Measurements from ENCODE around the gene TBC1D14.

The TBC1D14 gene

DNA sequence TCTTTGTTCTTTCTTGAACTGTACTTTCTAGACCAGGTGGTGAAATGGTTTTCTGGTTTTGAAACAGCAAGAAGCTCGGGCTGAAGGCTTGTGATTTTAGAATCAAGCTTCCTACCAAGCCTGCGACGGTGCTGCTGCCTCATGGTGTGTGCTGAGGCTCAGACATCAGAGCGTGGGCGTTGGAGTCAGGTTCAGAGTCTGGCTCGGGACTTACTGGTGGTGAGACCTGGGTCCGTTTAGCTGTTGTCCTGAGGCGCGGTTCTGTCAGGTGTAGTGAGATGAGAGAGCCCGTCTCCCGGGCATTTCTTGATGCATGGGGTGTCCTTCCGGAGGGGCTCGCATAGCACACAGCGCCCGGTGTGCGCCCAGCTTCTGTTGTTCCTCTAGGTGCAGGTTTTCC lies 113.9 kb downstream of the TBC1D14 start:
- no peak for DNase-seq (ENCODE audit: low read depth)

DNA sequence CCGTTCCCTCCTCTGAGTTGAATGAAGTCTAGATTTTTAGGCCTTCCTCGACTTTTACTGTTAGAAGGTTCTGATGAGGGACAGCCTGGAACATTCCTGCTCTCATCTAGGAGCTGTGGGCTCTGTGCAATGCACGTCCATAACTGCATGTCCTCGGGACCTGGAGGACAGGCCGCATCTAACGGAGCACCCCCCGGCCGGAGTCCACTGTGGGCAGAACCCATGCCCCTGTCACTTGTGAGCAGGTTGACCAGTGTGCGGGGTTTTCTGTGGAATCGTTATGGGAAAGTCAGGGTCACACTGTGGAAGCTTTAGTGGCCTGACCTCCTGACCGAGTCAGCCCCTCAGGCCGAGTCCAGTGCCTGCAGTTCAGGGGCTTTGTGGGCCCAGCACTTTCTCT lies 114.3 kb downstream of the TBC1D14 start:
- no peak for DNase-seq (ENCODE audit: low read depth)

DNA sequence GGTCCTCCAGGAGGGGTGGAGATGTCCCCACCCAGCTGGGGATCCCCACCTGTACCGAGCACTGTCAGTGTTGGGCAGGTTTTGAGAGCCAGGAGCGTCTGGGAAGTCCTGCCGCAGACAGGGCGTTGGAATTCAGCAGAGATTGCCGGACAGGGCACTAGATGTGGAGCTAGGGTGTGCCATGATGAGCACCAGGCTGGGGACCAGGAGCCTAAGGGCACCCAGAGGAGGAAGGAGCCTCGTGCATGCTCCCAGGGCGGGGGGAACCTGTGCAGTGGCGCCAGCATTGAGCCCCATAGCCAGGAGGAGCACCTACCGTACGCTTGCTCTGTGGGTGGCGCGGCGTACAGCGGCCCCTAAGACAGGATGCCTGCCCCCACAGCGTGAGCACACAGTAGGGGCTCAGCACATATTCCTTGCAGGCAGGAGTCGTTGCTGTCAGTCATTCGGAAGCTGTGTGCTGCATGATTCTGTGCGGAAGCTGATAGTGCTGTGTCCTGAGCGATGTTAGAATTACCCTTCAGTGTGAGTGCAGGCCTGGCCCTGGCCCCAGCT lies 114.8 kb downstream of the TBC1D14 start:
- DNase-seq (ENCODE audit: low read depth) = no peak

DNA sequence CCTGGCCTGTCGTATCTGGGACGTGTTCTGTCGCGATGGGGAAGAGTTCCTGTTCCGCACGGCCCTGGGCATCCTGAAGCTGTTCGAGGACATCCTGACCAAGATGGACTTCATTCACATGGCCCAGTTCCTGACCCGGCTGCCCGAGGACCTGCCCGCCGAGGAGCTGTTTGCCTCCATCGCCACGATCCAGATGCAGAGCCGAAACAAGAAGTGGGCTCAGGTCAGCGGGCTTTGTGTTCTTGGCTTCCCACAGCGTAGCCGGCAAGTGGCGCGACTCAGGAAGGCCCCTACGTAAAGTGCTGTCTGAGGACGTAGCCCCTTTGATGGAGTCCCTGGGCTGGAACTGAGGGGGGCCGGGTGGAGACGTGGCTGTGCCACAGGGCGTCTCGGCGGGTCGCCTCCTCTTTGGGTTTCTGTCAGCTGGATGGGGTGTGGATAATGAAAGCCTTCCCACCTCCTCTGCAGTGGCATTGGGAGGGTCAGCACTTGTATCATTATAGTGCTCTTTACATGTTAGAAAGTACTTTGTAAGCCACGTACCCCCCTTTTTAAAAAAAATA lies 115.5 kb downstream of the TBC1D14 start:
- no peak for DNase-seq (ENCODE audit: low read depth)

DNA sequence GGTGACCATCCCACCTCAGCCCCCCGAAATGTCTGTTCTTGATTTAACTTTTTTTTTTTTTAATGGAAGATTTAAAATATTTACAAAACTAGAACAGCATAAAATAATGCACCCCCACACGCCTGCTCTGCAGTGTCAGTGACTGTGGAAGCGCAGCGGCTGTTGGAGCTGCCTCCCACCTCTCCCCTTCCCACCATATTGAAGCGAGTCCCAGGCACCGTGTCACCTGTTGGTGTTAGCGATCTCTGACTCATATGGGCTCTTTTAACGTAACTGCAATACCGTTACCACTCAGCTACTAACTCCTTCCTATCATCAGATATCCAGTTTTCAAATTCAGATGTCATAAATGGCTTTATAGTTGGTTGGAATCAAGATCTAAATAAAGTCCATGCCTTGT lies 116.5 kb downstream of the TBC1D14 start:
- DNase-seq (ENCODE audit: low read depth) = no peak

DNA sequence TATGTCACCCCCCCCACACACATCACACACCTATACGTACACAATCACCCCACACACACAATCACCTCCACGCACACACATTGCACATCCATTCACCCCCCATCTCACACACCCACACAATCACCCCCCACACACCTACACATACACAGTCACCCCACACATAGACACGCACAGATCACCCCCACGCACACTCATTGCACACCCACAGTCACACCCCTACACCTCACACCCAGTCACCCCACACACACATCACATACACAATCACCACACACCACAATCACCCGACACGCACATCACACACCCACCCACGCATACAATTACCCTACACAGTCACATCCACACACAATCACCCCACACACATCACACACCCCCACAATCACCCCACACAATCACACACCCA lies 117.7 kb downstream of the TBC1D14 start:
- no peak for DNase-seq (ENCODE audit: low read depth)

DNA sequence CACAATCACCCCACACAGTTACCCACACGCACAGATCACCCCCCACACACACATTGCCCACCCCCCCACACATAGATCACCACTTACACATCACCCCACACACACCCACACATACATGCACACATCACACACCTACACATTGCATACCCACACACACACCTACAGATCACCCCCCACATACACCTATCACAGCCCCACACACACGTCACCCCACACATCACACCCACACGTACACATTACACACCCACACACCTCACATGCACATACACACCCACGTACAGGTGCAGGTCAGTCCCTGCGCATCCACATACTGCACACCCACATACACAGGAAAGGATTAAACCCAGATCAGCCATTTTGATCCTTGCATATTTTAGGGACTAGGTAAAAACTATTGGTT lies 118.3 kb downstream of the TBC1D14 start:
- DNase-seq (ENCODE audit: low read depth) = no peak

DNA sequence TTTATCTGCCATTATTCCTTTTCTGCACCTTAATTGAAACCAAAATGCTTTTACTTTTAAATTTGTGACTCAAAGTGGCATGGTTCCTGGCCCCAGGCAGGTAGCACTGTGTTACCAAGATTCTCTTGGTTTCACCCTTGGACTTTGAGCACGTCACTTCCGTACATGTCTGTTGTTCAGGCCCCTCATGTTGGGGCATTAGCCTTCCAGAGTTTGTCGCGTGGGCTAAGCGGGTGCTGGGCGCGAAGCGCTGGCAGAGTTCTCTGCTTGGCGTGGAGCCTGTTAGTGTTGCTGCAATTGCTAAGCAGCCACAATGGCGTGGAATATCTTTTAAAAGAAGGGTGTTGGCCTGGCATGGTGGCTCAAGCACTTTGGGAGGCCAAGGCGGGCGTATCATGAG lies 119.6 kb downstream of the TBC1D14 start:
- DNase-seq (ENCODE audit: low read depth) = no peak

DNA sequence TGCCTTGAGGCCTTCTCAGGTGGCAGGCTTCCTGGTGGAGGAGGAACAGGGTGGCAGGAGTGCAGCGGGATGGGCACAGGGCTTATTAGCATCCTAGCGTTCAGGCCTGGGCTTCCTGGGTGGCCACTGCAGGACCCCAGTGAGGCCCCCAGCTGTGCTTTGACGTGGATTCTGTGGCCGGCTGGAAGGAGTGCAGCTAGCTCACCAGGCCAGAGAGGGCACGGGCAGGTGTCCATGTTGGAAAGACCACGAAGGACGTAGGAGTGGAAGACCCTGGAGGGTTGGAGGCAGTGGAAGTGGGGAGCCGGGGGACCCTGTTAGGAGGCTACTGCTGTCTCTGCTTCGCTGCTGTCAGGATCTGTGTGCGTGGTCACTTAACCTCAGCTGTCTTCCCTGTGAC lies 120.3 kb downstream of the TBC1D14 start:
- no peak for DNase-seq (ENCODE audit: low read depth)

DNA sequence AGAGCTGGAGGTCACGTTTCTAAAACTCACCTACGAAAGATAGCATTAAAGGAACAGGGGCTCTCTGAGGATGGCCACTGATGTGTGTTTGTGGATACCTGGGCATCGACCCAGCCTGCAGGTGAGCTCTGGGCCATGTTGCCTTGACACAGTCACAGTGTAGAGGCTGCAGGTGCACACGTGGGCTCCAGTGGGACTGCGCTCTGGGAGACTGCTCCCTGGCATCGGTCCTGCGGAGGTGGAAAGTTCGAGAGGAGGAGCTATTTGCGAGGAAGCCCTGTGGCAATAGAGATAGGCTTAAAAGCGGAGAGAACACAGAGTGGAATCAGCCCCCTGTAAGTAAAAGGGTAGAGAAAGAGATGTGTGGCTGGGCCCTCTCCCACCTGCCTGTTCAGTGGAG lies 121.2 kb downstream of the TBC1D14 start:
- DNase-seq (ENCODE audit: low read depth) = no peak

DNA sequence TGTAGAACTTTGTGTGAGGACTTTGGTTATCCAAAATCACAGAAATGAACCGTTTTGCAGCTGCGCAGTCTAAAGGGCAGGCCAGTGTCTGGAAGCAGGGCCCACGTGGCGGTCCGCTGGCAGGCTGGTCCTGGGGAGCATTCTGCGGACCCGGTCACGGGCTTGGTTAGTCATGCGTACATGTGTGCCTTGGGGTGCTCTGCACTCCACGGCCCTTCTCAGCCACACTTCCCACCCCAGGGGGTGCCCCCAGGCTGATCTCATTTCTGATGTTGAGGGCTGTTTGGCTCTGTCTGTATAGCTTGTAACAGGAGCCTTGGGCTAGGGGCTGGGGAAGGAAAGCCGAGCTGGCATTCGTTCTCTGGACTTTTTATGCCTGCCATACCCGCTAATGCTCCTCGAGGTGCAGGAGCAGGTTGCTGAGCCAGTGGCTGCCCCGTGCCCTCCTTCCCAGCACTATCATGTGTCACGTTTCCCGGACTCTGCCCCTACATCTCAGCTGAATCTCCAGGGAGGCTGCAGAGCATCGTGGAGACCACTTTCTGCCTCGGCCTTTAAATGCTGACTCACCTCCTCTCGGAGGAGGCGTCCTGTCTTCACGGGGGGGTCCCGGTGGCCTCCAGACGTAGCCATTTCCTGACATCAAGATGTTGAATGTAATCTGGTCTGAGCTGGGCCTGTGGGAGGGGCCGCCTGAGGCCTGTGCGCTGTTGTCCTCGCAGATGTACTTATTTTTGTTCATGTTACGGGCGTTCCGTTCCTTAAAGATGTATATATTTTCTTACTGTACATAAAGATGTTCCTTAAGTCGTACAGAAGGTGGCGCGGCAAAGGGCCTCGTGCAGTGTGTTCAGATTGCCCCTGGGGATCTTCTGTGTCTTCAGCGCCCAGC lies 122.2 kb downstream of the TBC1D14 start:
- DNase-seq (ENCODE audit: low read depth) = no peak

DNA sequence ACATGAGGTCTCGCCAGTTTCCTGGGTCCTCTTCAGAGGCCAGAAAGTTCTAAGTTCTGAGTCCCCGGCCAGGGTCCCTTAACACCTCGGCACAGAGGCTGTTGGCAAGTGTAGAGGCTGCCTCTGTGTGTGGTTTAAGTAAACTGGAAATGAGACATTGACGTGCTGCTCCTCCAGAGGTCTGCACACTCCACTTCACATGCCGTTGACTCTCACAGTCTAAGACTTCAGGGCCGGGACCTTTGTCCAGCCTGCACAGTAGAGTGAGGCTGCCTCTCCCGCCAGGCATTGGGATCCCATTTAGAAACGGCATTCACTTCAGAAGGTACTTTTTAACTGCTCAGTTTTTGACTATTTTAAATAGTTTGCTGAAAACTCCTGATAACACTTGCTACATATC lies 123.0 kb downstream of the TBC1D14 start:
- no peak for DNase-seq (ENCODE audit: low read depth)

DNA sequence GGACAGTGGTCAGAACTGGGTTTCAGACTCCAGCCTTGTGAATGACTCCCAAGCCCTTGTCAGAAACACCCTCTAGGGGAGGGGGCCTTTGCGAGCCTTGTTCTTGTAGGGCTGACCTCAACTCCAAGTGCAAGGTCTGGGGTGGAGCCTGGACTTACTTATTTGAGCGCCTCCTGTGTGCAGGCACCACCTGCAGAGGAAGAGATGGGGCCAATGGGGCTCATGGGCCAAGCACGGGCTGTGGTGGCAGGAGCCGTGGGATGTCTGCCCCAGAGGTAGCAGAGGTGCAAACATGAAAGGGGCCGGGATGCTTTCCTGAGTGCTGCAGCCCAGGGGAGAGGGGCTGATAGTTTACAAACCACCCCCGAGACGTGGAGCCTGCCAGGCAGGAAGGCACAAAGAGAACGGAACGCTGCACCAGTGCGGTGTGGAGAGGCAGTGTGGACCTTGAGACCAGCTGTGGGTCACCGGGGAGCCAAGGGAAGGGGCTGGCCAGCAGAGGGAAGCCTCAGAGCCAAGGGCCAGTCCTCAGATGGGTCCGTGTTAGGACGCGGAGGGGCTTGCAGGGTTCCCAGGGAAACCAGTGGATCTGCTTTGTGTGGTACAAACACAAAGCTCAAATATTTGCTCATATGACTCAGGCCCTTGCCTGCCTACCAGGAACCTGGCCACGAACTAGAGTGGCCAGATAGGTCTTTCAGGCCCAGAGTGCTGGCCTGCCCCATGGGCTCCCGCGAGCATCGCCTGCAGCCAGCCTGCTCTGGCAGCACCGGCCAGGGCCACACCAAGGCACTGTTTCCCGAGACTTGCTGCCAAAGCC lies 124.8 kb downstream of the TBC1D14 start:
- no peak for DNase-seq (ENCODE audit: low read depth)

DNA sequence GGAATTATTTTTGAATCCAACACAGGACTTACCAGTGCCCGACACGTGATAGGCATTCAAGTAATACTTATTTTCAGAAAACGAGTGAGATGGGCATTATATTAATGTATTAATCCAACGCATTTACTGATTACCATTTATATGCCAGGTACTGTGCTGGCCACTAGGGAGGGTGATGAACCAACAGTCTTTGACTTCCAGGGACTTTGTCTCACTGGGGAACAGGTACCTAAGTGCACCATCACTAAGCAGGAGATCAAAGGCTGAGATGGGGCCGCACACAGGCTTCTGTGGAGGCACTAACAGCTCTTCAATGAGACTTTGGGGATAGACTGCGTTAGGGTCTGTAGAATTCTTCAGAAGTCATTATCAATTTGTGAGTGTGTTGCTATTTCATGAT lies 127.8 kb downstream of the TBC1D14 start:
- no peak for DNase-seq (ENCODE audit: low read depth)

DNA sequence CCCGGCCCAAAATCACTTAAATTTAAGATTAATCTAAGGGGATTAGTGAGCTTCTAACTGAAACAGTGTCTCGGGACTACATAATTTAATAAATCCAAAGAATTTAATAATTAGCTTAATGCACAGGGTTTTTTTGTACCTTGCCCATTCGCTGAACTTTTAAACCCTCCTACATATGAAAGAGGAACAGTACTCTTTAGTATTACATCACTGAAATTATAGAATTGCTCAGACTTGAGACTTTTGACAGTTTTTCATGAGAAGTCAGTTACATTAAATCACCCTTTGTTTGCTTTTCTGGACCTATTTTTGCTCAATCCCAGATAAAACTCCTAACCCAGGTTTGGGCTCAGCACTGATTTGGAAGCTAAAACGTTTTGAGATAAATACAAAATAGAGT lies 131.1 kb downstream of the TBC1D14 start:
- no peak for DNase-seq (ENCODE audit: low read depth)

DNA sequence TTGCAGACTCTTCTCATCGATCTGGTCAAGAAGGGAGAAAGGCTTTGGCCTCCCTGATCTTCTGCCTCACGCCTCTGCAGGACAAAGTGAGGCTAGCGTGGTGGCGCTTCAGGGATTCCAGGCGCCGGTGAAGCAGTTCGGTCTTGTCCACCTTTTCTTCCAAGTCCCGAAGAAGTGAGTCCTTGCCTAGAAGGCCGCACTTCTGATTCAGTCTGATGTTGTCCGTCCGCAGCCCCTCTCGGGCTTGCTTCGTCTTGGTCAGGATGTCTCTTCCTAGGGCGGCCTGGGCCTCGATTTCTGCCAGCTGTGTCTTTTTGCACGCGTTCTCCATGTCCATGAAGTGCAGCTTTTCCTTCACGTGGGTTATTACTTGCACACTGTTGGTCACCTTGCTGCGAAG lies 131.6 kb downstream of the TBC1D14 start:
- DNase-seq (ENCODE audit: low read depth) = no peak

DNA sequence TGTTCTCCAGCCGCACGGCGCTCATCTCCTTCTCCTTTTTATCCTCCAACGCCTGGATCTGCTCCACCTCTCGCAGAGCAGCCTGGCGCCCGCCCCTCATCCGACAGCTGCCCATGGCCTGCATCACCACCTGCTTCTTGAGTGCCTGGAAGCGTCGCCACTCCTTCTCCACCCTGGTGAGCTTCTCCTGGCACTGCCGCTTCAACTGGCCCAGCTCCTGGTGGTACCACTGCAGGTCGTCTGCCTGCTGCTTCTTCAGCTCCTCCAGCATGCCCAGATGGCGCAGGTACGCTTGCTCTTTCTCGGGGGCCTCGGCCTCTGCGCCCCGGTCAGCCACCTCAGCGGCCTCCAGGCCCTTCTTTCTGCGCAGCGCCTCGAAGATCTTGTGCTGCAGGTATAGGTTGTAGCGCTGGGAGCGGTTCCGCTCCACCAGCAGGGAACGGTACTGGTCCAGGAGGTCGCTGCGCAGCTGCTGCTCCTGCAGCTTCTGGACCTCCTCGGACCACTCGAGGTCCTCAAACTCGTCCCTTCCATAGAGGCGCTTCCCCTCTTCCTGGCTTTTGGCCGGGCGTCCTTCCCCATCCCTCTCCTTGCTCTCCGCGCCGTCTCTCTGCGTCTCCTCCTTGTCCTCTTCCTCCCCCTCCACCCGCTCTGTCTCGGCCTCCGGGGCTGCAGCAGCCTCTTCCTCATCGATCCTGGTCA lies 132.3 kb downstream of the TBC1D14 start:
- DNase-seq (ENCODE audit: low read depth) = no peak

DNA sequence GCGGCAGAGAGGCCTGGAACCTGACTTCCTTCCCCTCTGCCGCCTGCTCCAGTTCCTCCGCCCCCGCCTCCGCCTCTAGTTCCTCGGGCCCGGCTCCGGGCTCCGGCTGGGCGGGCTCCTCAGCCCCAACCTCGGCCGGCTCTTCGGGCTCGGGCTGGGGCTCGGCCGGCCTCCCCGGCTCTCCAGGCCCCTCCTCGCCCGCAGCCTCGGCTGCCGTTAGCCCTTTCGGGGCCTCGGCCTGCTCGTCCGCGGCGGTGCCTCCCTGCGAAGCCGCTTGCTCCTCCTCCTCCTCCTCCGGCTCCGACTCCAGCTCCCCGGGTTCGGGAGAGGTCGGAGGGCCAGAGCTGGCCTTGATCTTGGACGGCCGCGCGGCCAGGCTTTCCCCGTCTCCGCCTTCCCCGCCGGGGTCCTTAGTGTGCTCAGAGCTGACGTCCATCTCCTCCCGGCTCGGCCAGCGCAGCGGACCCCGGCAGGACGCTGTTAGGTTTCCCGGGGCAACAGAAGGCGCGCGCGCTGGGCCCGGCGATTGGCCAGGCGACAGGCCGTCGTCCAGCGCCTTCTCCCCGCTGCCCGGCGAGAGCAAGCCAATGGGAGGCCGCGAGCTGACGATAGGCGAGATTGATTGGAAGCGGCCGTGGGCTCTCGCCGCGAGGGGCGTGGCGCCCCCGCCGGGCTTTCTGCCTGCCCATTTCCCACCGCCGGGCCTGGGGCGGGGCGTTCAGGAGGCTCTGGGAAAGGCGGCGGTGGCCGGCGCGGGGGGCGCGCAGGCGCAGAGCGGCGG lies 133.1 kb downstream of the TBC1D14 start:
- peak; percentile 87 for DNase-seq (ENCODE audit: low read depth)

DNA sequence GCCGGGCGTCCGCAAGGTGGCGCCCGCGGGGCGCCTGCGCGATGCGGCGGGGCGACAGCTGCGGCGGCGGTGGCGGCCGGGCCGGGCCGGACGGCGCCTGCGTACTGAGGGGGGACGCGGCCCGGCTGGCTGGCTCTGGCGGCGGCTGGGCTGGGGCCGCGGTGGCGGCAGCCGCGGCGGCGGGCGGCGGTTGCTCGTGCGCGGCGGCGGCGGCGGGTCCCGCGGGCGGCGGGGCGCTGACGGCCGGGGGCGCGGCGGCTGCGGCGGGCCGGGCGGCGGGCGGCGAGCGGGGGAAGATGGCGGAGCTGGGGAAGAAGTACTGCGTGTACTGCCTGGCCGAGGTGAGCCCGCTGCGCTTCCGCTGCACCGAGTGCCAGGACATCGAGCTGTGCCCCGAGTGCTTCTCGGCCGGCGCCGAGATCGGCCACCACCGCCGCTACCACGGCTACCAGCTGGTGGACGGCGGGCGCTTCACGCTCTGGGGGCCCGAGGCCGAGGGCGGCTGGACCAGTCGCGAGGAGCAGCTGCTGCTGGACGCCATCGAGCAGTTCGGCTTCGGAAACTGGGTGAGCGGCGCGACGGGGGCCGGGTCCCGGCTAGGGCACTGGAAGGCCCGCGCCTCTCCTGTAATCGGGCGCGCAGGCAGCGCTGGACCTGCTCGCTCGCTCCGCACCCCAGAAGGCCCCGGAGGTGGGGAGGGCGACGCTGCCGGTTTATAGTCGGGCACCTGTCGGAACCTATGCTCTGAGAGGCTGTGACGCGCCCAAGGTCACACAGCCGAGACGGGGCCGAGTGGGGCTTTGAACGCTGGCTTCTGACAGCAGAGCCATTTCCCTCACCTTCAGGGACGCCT lies 133.9 kb downstream of the TBC1D14 start, which contains the start of gene TADA2B:
Gene TADA2B (plus strand): TSS at position 89 of the 853 bp plus-strand sequence. CDS start 208 bp downstream, at position 297.
- DNase-seq (ENCODE audit: low read depth) = peak; percentile 13

Measured in stimulated activated CD8-positive, alpha-beta memory T cell treated with anti-CD3 and anti-CD28 coated beads, Interleukin-15, amount 100 ng/mL, for 24 hours (primary cell).